ENCODE data around the gene FETUB. TPM values are rescaled to one million over a fixed set of nuclear protein-coding genes. Genes with fewer than 3 reads are reported as not detected.
"Not testable (repeated sequence)": the region's sequence is repeated elsewhere in the genome, so short reads cannot be mapped to it uniquely, and the experiment has no call there.

Gene FETUB
- total RNA-seq, 1 experiment from 2014 or later, result not detected

DNA sequence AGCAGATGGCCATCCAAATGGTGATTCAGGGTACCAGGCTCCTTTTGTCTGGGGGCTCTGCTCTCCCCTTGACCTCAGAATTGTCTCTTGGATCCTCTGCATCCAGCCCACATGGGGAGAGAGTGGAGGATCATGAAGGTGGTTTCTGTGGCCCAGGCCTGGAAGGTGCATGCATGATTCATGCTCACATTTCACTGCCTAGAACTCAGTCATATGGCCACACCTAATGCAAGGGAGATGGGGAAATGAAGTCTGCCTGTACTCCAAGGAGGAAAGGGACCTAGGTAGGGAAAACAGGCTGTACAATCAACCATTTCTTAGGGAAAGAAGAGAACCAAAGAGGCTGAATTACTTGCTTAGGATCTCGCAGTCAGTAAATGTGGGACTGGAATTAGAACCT lies 40.7 kb downstream of the FETUB start:
- no peak overlapping the region for H3K27ac ChIP-seq
- H3K4me1 ChIP-seq (replicated peaks; ENCODE audit: insufficient read depth), result peaks cover 7% of the 10 kb centered on the region; the same call in 1 of the 2 replicates
- no peaks in the 10 kb centered on the region for H3F3A ChIP-seq (ENCODE audit: insufficient read depth, low read depth)
- H3K9me3 ChIP-seq (ENCODE audit: insufficient read depth, low read depth), result peaks cover 4% of the 10 kb centered on the region; the same call in 1 of the 2 replicates
- no peaks in the 10 kb centered on the region for H4K20me1 ChIP-seq (ENCODE audit: insufficient read depth)
- DNase-seq, result no peak
- no peaks in the 10 kb centered on the region for H3K36me3 ChIP-seq (ENCODE audit: low read depth)
- no peaks in the 10 kb centered on the region for H3K79me2 ChIP-seq (ENCODE audit: low read depth)
- H2AFZ ChIP-seq, result no peak overlapping the region
- no TSS peak for BruUV-seq (replicated peaks)
- H3K4me3 ChIP-seq, result no peak overlapping the region
- CTCF ChIA-PET, result no interaction called here
- no peak overlapping the region for H3K4me2 ChIP-seq
- intact Hi-C loops (cut with micrococcal nuclease; ENCODE audit: unreplicated experiment), result no loop called here
- POLR2A ChIA-PET (ENCODE audit: unreplicated experiment), result no interaction called here
- TF ChIP-seq EZH2 (IDR thresholded peaks at IDR 0.05; ENCODE audit: low read depth) (no peak), CTCF (conservative IDR thresholded peaks at IDR 0.05) (no peak)
- no peaks in the 10 kb centered on the region for H3K27me3 ChIP-seq (ENCODE audit: insufficient read depth, low read depth)
- no peaks in the 10 kb centered on the region; the same call in 1 of the 2 replicates for H3K9me2 ChIP-seq (ENCODE audit: insufficient read depth)

GRCh38 chr3:186682812-186683211 lies 42.6 kb downstream of the FETUB start:
- no TSS peak for BruUV-seq (replicated peaks)
- TF ChIP-seq CTCF (conservative IDR thresholded peaks at IDR 0.05) (no peak), EZH2 (IDR thresholded peaks at IDR 0.05; ENCODE audit: low read depth) (no peak)
- no peak for DNase-seq
- Histone ChIP-seq H2AFZ (no peak overlapping the region), H3K27me3 (ENCODE audit: insufficient read depth, low read depth) (no peaks in the 10 kb centered on the region), H3K36me3 (ENCODE audit: low read depth) (no peaks in the 10 kb centered on the region), H4K20me1 (ENCODE audit: insufficient read depth) (no peaks in the 10 kb centered on the region), H3F3A (ENCODE audit: insufficient read depth, low read depth) (no peaks in the 10 kb centered on the region), H3K9me3 (ENCODE audit: insufficient read depth, low read depth) (peaks cover 4% of the 10 kb centered on the region; the same call in 1 of the 2 replicates), H3K4me3 (no peak overlapping the region), H3K79me2 (ENCODE audit: low read depth) (no peaks in the 10 kb centered on the region), H3K9me2 (ENCODE audit: insufficient read depth) (no peaks in the 10 kb centered on the region), H3K27ac (no peak overlapping the region), H3K4me2 (no peak overlapping the region), H3K4me1 (replicated peaks; ENCODE audit: insufficient read depth) (peaks cover 7% of the 10 kb centered on the region; the same call in 1 of the 2 replicates)
- intact Hi-C loops (cut with micrococcal nuclease; ENCODE audit: unreplicated experiment), result no loop called here
- ChIA-PET POLR2A (ENCODE audit: unreplicated experiment) (no interaction called here), CTCF (no interaction called here)

GRCh38 chr3:186683979-186684378 lies 43.8 kb downstream of the FETUB start:
- H3K9me3 ChIP-seq (ENCODE audit: insufficient read depth, low read depth), result peaks cover 4% of the 10 kb centered on the region; the same call in 1 of the 2 replicates
- TF ChIP-seq EZH2 (IDR thresholded peaks at IDR 0.05; ENCODE audit: low read depth), result no peak
- no peak for TF ChIP-seq CTCF (conservative IDR thresholded peaks at IDR 0.05)
- POLR2A ChIA-PET (ENCODE audit: unreplicated experiment), result no interaction called here

GRCh38 chr3:186686475-186686874 lies 46.3 kb downstream of the FETUB start:
- H2AFZ ChIP-seq; DNase-seq; intact Hi-C loops (cut with micrococcal nuclease; ENCODE audit: unreplicated experiment); H3K9me2 ChIP-seq (ENCODE audit: insufficient read depth); H3K79me2 ChIP-seq (ENCODE audit: low read depth); H3K4me3 ChIP-seq; H3K27me3 ChIP-seq (ENCODE audit: insufficient read depth, low read depth); BruUV-seq (replicated peaks); H3K4me2 ChIP-seq; H3F3A ChIP-seq (ENCODE audit: insufficient read depth, low read depth); H3K36me3 ChIP-seq (ENCODE audit: low read depth); POLR2A ChIA-PET (ENCODE audit: unreplicated experiment); H3K4me1 ChIP-seq (replicated peaks; ENCODE audit: insufficient read depth); H3K9me3 ChIP-seq (ENCODE audit: insufficient read depth, low read depth); H4K20me1 ChIP-seq (ENCODE audit: insufficient read depth); H3K27ac ChIP-seq: not testable (repeated sequence)
- CTCF ChIA-PET, result interaction anchor here (0.7 kb wide), 1 partner anchor 1425 kb away, joined by 3 read pairs; no protein-coding TSS in a partner anchor

More at GRCh38 chr3:186683979-186684378, 43.8 kb downstream of the FETUB start:
- Histone ChIP-seq H3K79me2 (ENCODE audit: low read depth) (no peaks in the 10 kb centered on the region), H3K4me3 (no peak overlapping the region), H4K20me1 (ENCODE audit: insufficient read depth) (no peaks in the 10 kb centered on the region), H3K27ac (no peak overlapping the region), H2AFZ (no peak overlapping the region), H3K4me2 (no peak overlapping the region), H3F3A (ENCODE audit: insufficient read depth, low read depth) (no peaks in the 10 kb centered on the region), H3K9me2 (ENCODE audit: insufficient read depth) (no peaks in the 10 kb centered on the region), H3K27me3 (ENCODE audit: insufficient read depth, low read depth) (no peaks in the 10 kb centered on the region), H3K4me1 (replicated peaks; ENCODE audit: insufficient read depth) (peaks cover 10% of the 10 kb centered on the region; the same call in 1 of the 2 replicates), H3K36me3 (ENCODE audit: low read depth) (no peaks in the 10 kb centered on the region)
- BruUV-seq (replicated peaks), result no TSS peak
- no peak for DNase-seq
- intact Hi-C loops (cut with micrococcal nuclease; ENCODE audit: unreplicated experiment), result no loop called here
- CTCF ChIA-PET, result no interaction called here

Measured in PC-9 (cell line).